GM13976 (cell line): ENCODE measurements around the gene PSAPL1.

Source experiments
- DNase-seq: peaks from one replicate; pipeline ENCODE4 v3.0.0; 2012; ENCODE audit warnings: low spot score
- CTCF ChIP-seq: IDR thresholded peaks from 2 replicates; pipeline ENCODE4 v1.5.1; 2012; ENCODE audit warnings: borderline replicate concordance, mild to moderate bottlenecking; ENCODE audit not compliant: insufficient read depth; ENCODE audit errors: extremely low read depth, missing control alignments, control extremely low read depth
- in situ Hi-C: fragments of 300-500 bp; cut with MboI; formaldehyde crosslinking; loops from one replicate; pipeline ENCODE4 v1.12.0; 2022; ENCODE audit warnings: low sequenced_read_pairs, mixed read lengths, inconsistent platforms; ENCODE audit not compliant: unreplicated experiment

PSAPL1 gene

GRCh38 chr4:7391637-7392437, 42.9 kb downstream of the PSAPL1 start:
- TF ChIP-seq CTCF, result no peak
- no peak for DNase-seq
- in situ Hi-C loops, result no loop called here

- in situ Hi-C loops, result no loop called here
- no peak for DNase-seq
- no peak for TF ChIP-seq CTCF
Observed at GRCh38 chr4:7390906-7391636, 43.7 kb downstream of the PSAPL1 start.

GRCh38 chr4:7390336-7390735, 44.4 kb downstream of the PSAPL1 start:
- in situ Hi-C loops, result no loop called here
- no peak for TF ChIP-seq CTCF
- no peak for DNase-seq

- no peak for DNase-seq
- TF ChIP-seq CTCF, result no peak
- in situ Hi-C loops, result no loop called here
Observed at GRCh38 chr4:7389719-7390118, 45.0 kb downstream of the PSAPL1 start.

GRCh38 chr4:7389101-7389701, 45.5 kb downstream of the PSAPL1 start:
- no peak for DNase-seq
- no peak for TF ChIP-seq CTCF
- in situ Hi-C loops, result no loop called here

- in situ Hi-C loops, result no loop called here
- no peak for TF ChIP-seq CTCF
- DNase-seq, result no peak
Observed at GRCh38 chr4:7388627-7389026, 46.1 kb downstream of the PSAPL1 start.
